ENCODE data around the gene AGPS. TPM values are rescaled to one million over a fixed set of nuclear protein-coding genes. Genes with fewer than 3 reads are reported as not detected.

The AGPS gene
- total RNA-seq, 1 experiment from 2014 or later, result 69.9 TPM

DNA sequence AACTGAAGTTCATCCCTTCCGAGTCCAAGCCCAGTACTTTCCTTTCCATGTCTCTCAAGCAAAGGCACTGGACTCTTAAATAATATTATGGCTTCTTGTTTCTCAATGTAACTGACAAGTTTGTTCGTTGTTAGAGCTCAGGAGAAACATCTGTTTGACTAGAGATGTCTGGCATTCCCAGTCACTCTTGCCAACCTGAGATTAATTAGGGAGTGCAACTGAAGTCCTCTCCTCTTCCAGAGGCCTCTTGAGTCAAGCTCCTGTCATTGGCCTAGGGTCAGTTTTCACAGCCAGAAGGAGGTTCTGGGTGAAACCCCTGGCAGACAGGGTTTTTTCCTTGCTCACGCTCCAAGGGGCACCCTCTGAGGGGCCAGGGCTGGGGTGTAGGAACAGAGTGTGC is 196.1 kb downstream of the AGPS start:
- Mint-ChIP-seq H3K36me3 (ENCODE audit: insufficient read depth, unreplicated experiment) (no peaks in the 10 kb centered on the region), H3K4me3 (ENCODE audit: low read depth, unreplicated experiment) (no peak overlapping the region), H3K27ac (ENCODE audit: unreplicated experiment) (no peak overlapping the region), H3K9me3 (ENCODE audit: low read depth, unreplicated experiment) (no peaks in the 10 kb centered on the region), H3K4me1 (ENCODE audit: low read depth, unreplicated experiment) (peaks cover 3% of the 10 kb centered on the region), H3K27me3 (ENCODE audit: unreplicated experiment) (no peaks in the 10 kb centered on the region)
- intact Hi-C loops (cut with micrococcal nuclease; ENCODE audit: unreplicated experiment), result no loop called here
- TF ChIP-seq, protein P1, sequence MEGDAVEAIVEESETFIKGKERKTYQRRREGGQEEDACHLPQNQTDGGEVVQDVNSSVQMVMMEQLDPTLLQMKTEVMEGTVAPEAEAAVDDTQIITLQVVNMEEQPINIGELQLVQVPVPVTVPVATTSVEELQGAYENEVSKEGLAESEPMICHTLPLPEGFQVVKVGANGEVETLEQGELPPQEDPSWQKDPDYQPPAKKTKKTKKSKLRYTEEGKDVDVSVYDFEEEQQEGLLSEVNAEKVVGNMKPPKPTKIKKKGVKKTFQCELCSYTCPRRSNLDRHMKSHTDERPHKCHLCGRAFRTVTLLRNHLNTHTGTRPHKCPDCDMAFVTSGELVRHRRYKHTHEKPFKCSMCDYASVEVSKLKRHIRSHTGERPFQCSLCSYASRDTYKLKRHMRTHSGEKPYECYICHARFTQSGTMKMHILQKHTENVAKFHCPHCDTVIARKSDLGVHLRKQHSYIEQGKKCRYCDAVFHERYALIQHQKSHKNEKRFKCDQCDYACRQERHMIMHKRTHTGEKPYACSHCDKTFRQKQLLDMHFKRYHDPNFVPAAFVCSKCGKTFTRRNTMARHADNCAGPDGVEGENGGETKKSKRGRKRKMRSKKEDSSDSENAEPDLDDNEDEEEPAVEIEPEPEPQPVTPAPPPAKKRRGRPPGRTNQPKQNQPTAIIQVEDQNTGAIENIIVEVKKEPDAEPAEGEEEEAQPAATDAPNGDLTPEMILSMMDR (IDR thresholded peaks at IDR 0.05; ENCODE audit: unreplicated experiment), result no peak
- no peak for DNase-seq
- CTCF ChIA-PET, result interaction anchor here (0.7 kb wide), 1 partner anchor 36 kb away, joined by 3 read pairs; a partner anchor contains a TSS
- no TSS peak for BruUV-seq (replicated peaks)

DNA sequence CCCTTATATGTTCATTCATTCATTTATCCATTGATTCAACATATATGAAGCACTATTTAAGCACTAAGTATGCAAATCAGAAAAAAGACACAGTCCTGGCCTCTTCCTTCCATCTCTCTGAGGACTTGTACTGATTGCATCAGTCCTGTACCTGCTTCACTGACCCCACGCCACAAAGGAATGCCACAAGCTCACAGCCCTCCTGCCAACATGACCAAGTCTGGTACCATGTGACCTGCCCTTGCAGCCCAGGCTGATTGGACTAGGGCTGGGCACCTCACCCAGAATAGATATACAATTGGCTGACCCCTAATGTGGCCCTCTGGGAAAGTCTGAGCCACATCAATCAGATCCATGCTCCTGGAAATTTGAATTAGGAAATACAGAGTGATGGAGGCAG is 196.6 kb downstream of the AGPS start:
- CTCF ChIA-PET, result interaction anchor here (0.7 kb wide), 2 partner anchors 27 to 37 kb away, joined by 3 to 4 read pairs; a partner anchor contains a TSS

DNA sequence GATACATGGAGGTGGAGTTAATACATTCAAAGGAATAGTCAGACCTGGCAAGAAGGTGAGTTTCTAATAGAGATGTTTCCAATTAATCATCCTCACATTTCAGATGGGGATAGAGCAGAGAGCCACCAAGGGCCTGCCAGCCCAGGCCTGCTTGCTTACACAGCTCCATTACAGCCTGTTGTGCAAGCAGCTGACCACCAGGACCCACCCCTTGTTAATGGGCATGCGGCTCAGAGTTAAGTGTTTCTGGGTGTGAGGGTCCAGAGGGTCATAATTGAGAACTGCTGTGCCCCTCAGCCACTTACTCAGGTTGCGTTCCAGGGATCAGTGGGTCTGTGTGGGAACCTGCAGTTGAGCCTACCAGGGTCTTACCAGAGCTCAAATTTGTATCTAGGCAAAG is 199.8 kb downstream of the AGPS start:
- CTCF ChIA-PET, result interaction anchor here (1.3 kb wide), 1 partner anchor 12 kb away, joined by 3 read pairs; no protein-coding TSS in a partner anchor
- DNase-seq, result no peak
- no peaks in the 10 kb centered on the region for H3K27me3 Mint-ChIP-seq (ENCODE audit: unreplicated experiment)
- H3K9me3 Mint-ChIP-seq (ENCODE audit: low read depth, unreplicated experiment), result no peaks in the 10 kb centered on the region
- TF ChIP-seq, protein P1 (IDR thresholded peaks at IDR 0.05; ENCODE audit: unreplicated experiment), result no peak
- H3K4me3 Mint-ChIP-seq (ENCODE audit: low read depth, unreplicated experiment), result no peak overlapping the region
- no peak overlapping the region for H3K27ac Mint-ChIP-seq (ENCODE audit: unreplicated experiment)
- no TSS peak for BruUV-seq (replicated peaks)
- H3K4me1 Mint-ChIP-seq (ENCODE audit: low read depth, unreplicated experiment), result peaks cover 11% of the 10 kb centered on the region
- no peaks in the 10 kb centered on the region for H3K36me3 Mint-ChIP-seq (ENCODE audit: insufficient read depth, unreplicated experiment)
- intact Hi-C loops (cut with micrococcal nuclease; ENCODE audit: unreplicated experiment), result no loop called here

More for the DNA sequence above, 196.6 kb downstream of the AGPS start:
- Mint-ChIP-seq H3K4me1 (ENCODE audit: low read depth, unreplicated experiment) (peaks cover 8% of the 10 kb centered on the region), H3K27ac (ENCODE audit: unreplicated experiment) (no peak overlapping the region), H3K36me3 (ENCODE audit: insufficient read depth, unreplicated experiment) (no peaks in the 10 kb centered on the region), H3K4me3 (ENCODE audit: low read depth, unreplicated experiment) (no peak overlapping the region), H3K9me3 (ENCODE audit: low read depth, unreplicated experiment) (no peaks in the 10 kb centered on the region), H3K27me3 (ENCODE audit: unreplicated experiment) (no peaks in the 10 kb centered on the region)
- TF ChIP-seq, protein P1 (IDR thresholded peaks at IDR 0.05; ENCODE audit: unreplicated experiment), result no peak
- DNase-seq, result no peak
- intact Hi-C loops (cut with micrococcal nuclease; ENCODE audit: unreplicated experiment), result no loop called here
- no TSS peak for BruUV-seq (replicated peaks)

DNA sequence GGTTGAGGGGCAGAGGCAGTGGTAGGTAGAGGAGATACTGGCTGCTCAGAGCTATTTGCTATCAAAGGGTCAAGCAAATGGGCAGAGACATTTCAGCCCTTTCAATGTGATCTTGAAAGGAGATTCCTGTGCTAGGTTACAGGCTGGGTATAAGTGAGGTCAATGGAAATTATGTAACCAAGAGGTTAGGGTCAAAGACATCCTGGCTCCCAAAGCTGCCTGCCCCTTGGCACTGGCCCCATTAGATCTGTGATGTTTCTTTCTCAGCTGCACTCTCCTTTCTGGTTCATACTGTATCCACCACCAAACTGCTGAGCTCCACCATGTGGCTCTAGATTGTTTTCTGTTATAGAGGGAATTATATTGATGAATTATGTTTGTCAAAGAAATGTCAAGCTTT is 200.4 kb downstream of the AGPS start:
- Mint-ChIP-seq H3K4me1 (ENCODE audit: low read depth, unreplicated experiment) (peaks cover 11% of the 10 kb centered on the region), H3K4me3 (ENCODE audit: low read depth, unreplicated experiment) (no peak overlapping the region), H3K27me3 (ENCODE audit: unreplicated experiment) (no peaks in the 10 kb centered on the region), H3K27ac (ENCODE audit: unreplicated experiment) (no peak overlapping the region), H3K36me3 (ENCODE audit: insufficient read depth, unreplicated experiment) (no peaks in the 10 kb centered on the region), H3K9me3 (ENCODE audit: low read depth, unreplicated experiment) (no peaks in the 10 kb centered on the region)
- no peak for DNase-seq
- intact Hi-C loops (cut with micrococcal nuclease; ENCODE audit: unreplicated experiment), result no loop called here
- CTCF ChIA-PET, result interaction anchor here (0.6 to 1.3 kb wide), 2 partner anchors 11 to 298 kb away, joined by 3 to 7 read pairs; no protein-coding TSS in a partner anchor
- no TSS peak for BruUV-seq (replicated peaks)
- TF ChIP-seq, protein P1 (IDR thresholded peaks at IDR 0.05; ENCODE audit: unreplicated experiment), result no peak
